Gastroesophageal sphincter (tissue), 4 donors: Measurements from ENCODE around the gene CAV1. TPM values are rescaled to one million over a fixed set of nuclear protein-coding genes. Genes with fewer than 3 reads are reported as not detected.

Experiments
- ATAC-seq: fragments of 150-250 bp; one replicate; pipeline ENCODE4 v1.9.1; 2016; ENCODE audit warnings: mild to moderate bottlenecking, moderate library complexity
- H3K27ac ChIP-seq, 4 donors: fragments of 200-600 bp; sonication (generic) in 3 of 4; 1 replicate in 3 of 4; 2 replicates in 1 of 4; pipeline ENCODE4 v1.5.1; 2016 to 2019
- H3K27me3 ChIP-seq: fragments of 200-600 bp; sonication (generic); one replicate; pipeline ENCODE4 v1.5.1; 2019
- H3K36me3 ChIP-seq, 2 donors: fragments of 200-600 bp; sonication (generic); one replicate each; pipeline ENCODE4 v1.5.1; 2019; ENCODE audit warnings: control low read depth in 1 of 2
- H3K4me1 ChIP-seq, 3 donors: fragments of 200-600 bp; sonication (generic); 1 replicate in 2 of 3; 2 replicates in 1 of 3; pipeline ENCODE4 v1.5.1; 2016 to 2019; ENCODE audit warnings: control low read depth in 2 of 3
- H3K4me3 ChIP-seq, 2 donors: fragments of 200-600 bp; sonication (generic); one replicate each; pipeline ENCODE4 v1.5.1; 2019; ENCODE audit warnings: mild to moderate bottlenecking in 1 of 2, moderate library complexity in 1 of 2
- H3K9me3 ChIP-seq, 3 donors: fragments of 200-600 bp; sonication (generic); one replicate each; pipeline ENCODE4 v1.5.1; 2017 to 2019; ENCODE audit warnings: control low read depth in 2 of 3
- CTCF ChIP-seq, 4 experiments: fragments of 200-600 bp in 2 of 4; fragments of 450-650 bp in 2 of 4; sonication (generic) in 1 of 4; IDR thresholded peaks; one replicate each; pipeline ENCODE4 v1.5.1; 2017 to 2019; ENCODE audit warnings: antibody characterized with exemption in 4 of 4, mild to moderate bottlenecking in 2 of 4, moderate library complexity in 2 of 4
- EP300 ChIP-seq: sonication (generic); formaldehyde crosslinking; IDR thresholded peaks from one replicate; pipeline ENCODE4 v1.6.1; 2017; ENCODE audit warnings: antibody characterized with exemption, mild to moderate bottlenecking
- POLR2A ChIP-seq, 2 donors: fragments of 450-650 bp; IDR thresholded peaks; one replicate each; pipeline ENCODE4 v1.6.1; 2017; ENCODE audit warnings: antibody characterized with exemption in 2 of 2, mild to moderate bottlenecking in 2 of 2, moderate library complexity in 1 of 2
- POLR2AphosphoS5 ChIP-seq: sonication (generic); formaldehyde crosslinking; IDR thresholded peaks from one replicate; pipeline ENCODE4 v1.6.1; 2017; ENCODE audit warnings: antibody characterized with exemption
- WGBS, 2 donors: methylation state at CpG; one replicate each; pipeline ENCODE4 v1.1.5; 2018; ENCODE audit warnings: low coverage in 1 of 2; 5-methylcytosine and 5-hydroxymethylcytosine counted together
- total RNA-seq, 4 donors: library from RNA; depleted of rRNA; stranded (reverse); fragments of >200 nt; gene quantifications; one replicate each; pipeline ENCODE4 v1.1.0, GENCODE V29; 2016

Gene CAV1
- total RNA-seq, 4 donors from 2014 or later, result 546 to 772 (median 602) TPM

GRCh38 chr7:116588225-116588624 lies 63.4 kb downstream of the CAV1 start:
- ATAC-seq, result no peak
- WGBS, 2 donors, result 6 to 42% methylated on average over 2 of the region's 2 CpGs
- TF ChIP-seq CTCF (IDR thresholded peaks at IDR 0.05) (no peak), EP300 (no peak), POLR2A (IDR thresholded peaks at IDR 0.05) (no peak), POLR2AphosphoS5 (no peak)
- H3K9me3 ChIP-seq, result no peaks in the 10 kb centered on the region
- H3K4me3 ChIP-seq, result no peak overlapping the region
- H3K27me3 ChIP-seq, result no peaks in the 10 kb centered on the region
- no peaks in the 10 kb centered on the region for H3K36me3 ChIP-seq
- H3K27ac ChIP-seq, result peak overlapping the region in 3 of 4 donors; percentile 28 to 44 (median 36)
- peaks cover 4 to 26% (median 7%) of the 10 kb centered on the region in 3 donors for H3K4me1 ChIP-seq

- peak overlapping the region in 3 of 4 donors; percentile 28 to 44 (median 36) for H3K27ac ChIP-seq
Measured at GRCh38 chr7:116588641-116589594, 64.1 kb downstream of the CAV1 start.

GRCh38 chr7:116591202-116592040 lies 66.6 kb downstream of the CAV1 start:
- no peak for ATAC-seq
- TF ChIP-seq POLR2AphosphoS5 (no peak), CTCF (IDR thresholded peaks at IDR 0.05) (peak; percentile 60 to 75 (median 70))
- Histone ChIP-seq H3K27ac (no peak overlapping the region), H3K4me1 (peaks cover 4 to 16% (median 7%) of the 10 kb centered on the region in 3 donors), H3K27me3 (no peaks in the 10 kb centered on the region), H3K9me3 (no peaks in the 10 kb centered on the region), H3K4me3 (no peak overlapping the region), H3K36me3 (no peaks in the 10 kb centered on the region)
- WGBS, 2 donors, result 36 to 39% methylated on average over 9 of the region's 9 CpGs

More at GRCh38 chr7:116588641-116589594, 64.1 kb downstream of the CAV1 start:
- WGBS, 2 donors, result 24 to 37% methylated on average over 4 of the region's 4 CpGs
- Histone ChIP-seq H3K9me3 (no peaks in the 10 kb centered on the region), H3K27me3 (no peaks in the 10 kb centered on the region), H3K4me3 (no peak overlapping the region), H3K4me1 (peaks cover 4 to 19% (median 7%) of the 10 kb centered on the region in 3 donors), H3K36me3 (no peaks in the 10 kb centered on the region)
- TF ChIP-seq POLR2AphosphoS5, result no peak
- peak; percentile 47 to 83 (median 70) for TF ChIP-seq CTCF (IDR thresholded peaks at IDR 0.05)
- no peak for TF ChIP-seq EP300
- ATAC-seq, result no peak

- Histone ChIP-seq H3K9me3 (no peaks in the 10 kb centered on the region), H3K36me3 (no peaks in the 10 kb centered on the region), H3K4me3 (no peak overlapping the region), H3K27ac (no peak overlapping the region), H3K27me3 (no peaks in the 10 kb centered on the region), H3K4me1 (peaks cover 4 to 16% (median 7%) of the 10 kb centered on the region in 3 donors)
- TF ChIP-seq POLR2A (IDR thresholded peaks at IDR 0.05) (no peak), CTCF (IDR thresholded peaks at IDR 0.05) (no peak), POLR2AphosphoS5 (no peak), EP300 (no peak)
- 23 to 30% methylated on average over 1 of the region's 1 CpG for WGBS, 2 donors
- no peak for ATAC-seq
Measured at GRCh38 chr7:116592041-116592355, 67.2 kb downstream of the CAV1 start.
